Measurements from ENCODE around the gene GLYATL1. TPM values are rescaled to one million over a fixed set of nuclear protein-coding genes. Genes with fewer than 3 reads are reported as not detected.

Gene GLYATL1
- total RNA-seq, 1 experiment from 2014 or later: not detected

DNA sequence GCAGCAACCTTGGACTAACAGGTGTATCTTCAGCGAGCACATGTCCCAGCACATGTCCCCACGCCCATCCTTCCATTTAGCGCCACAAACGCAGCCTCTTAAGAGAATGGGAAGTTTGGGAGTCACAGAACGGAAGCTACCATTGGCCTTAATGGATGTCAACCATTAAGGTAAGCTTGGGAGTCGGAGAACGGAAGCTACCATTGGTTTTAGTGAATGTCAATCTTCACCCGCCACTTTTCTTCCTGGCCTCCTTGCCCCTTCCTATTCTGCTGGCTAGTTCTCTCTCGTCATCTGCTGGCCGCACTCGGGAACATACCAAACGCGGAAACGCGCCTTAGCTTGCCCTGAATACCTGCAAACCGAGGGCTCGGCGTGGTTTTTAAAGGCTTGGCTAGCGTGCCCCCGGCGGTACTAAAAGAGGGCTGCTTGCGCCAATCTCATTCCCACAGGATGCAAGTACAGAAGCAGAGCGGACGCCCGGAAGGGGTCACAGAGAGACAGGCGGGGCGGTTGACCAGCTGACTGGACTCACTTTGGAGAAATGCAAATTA is 24.3 kb downstream of the GLYATL1 start:
- intact Hi-C loops (cut with micrococcal nuclease; ENCODE audit: unreplicated experiment) (no loop called here), in situ Hi-C loops (cut with HindIII; ENCODE audit: low pct_unique_long_range_greater_than_20kb, low sequenced_read_pairs) (no loop called here)
- H3K9me3 ChIP-seq (ENCODE audit: control insufficient read depth, insufficient read depth, low read depth, low read length): no peaks in the 10 kb centered on the region
- ATAC-seq: no peak
- H3K27me3 ChIP-seq (ENCODE audit: control insufficient read depth, insufficient read depth, low read length): 0 out of 2 replicates have a peak, but pooled peaks cover 2% of the 10 kb centered on the region
- TF ChIP-seq, protein P1, sequence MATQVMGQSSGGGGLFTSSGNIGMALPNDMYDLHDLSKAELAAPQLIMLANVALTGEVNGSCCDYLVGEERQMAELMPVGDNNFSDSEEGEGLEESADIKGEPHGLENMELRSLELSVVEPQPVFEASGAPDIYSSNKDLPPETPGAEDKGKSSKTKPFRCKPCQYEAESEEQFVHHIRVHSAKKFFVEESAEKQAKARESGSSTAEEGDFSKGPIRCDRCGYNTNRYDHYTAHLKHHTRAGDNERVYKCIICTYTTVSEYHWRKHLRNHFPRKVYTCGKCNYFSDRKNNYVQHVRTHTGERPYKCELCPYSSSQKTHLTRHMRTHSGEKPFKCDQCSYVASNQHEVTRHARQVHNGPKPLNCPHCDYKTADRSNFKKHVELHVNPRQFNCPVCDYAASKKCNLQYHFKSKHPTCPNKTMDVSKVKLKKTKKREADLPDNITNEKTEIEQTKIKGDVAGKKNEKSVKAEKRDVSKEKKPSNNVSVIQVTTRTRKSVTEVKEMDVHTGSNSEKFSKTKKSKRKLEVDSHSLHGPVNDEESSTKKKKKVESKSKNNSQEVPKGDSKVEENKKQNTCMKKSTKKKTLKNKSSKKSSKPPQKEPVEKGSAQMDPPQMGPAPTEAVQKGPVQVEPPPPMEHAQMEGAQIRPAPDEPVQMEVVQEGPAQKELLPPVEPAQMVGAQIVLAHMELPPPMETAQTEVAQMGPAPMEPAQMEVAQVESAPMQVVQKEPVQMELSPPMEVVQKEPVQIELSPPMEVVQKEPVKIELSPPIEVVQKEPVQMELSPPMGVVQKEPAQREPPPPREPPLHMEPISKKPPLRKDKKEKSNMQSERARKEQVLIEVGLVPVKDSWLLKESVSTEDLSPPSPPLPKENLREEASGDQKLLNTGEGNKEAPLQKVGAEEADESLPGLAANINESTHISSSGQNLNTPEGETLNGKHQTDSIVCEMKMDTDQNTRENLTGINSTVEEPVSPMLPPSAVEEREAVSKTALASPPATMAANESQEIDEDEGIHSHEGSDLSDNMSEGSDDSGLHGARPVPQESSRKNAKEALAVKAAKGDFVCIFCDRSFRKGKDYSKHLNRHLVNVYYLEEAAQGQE (IDR thresholded peaks at IDR 0.05; ENCODE audit: insufficient read depth in 1 of 2, low read depth in 2 of 2, low read length in 1 of 2): no peak
- TF ChIP-seq POLR2AphosphoS5 (IDR thresholded peaks at IDR 0.05; ENCODE audit: low read depth, low read length): no peak
- no peak for TF ChIP-seq CTCF (IDR thresholded peaks at IDR 0.05)
- BruUV-seq (replicated peaks): no TSS peak
- no peak overlapping the region for H3K27ac ChIP-seq (ENCODE audit: low read length)
- DNase-seq (ENCODE audit: low read depth, low spot score): no peak
- H3K4me3 ChIP-seq (ENCODE audit: low read depth in 2 of 2, low read length in 2 of 2): no peak overlapping the region
- H3K4me1 ChIP-seq (ENCODE audit: control insufficient read depth, insufficient read depth, low read length): no peaks in the 10 kb centered on the region
- ChIA-PET POLR2A (no interaction called here), CTCF (no interaction called here)
- no peaks in the 10 kb centered on the region for H3K36me3 ChIP-seq (ENCODE audit: control insufficient read depth, insufficient read depth, low read length)

GRCh38 chr11:58965246-58965985 is 26.1 kb downstream of the GLYATL1 start:
- H3K27me3 ChIP-seq (ENCODE audit: control insufficient read depth, insufficient read depth, low read length): 0 out of 2 replicates have a peak, but pooled peaks cover 2% of the 10 kb centered on the region
- BruUV-seq (replicated peaks): no TSS peak
- in situ Hi-C loops (cut with HindIII; ENCODE audit: low pct_unique_long_range_greater_than_20kb, low sequenced_read_pairs): no loop called here

More at GRCh38 chr11:58965246-58965985, 26.1 kb downstream of the GLYATL1 start:
- no peak for ATAC-seq
- Histone ChIP-seq H3K9me3 (ENCODE audit: control insufficient read depth, insufficient read depth, low read depth, low read length) (no peaks in the 10 kb centered on the region), H3K27ac (ENCODE audit: low read length) (no peak overlapping the region), H3K4me1 (ENCODE audit: control insufficient read depth, insufficient read depth, low read length) (no peaks in the 10 kb centered on the region), H3K36me3 (ENCODE audit: control insufficient read depth, insufficient read depth, low read length) (no peaks in the 10 kb centered on the region), H3K4me3 (ENCODE audit: low read depth in 2 of 2, low read length in 2 of 2) (no peak overlapping the region)
- CTCF ChIA-PET: no interaction called here
- no peak for DNase-seq (ENCODE audit: low read depth, low spot score)
- TF ChIP-seq CTCF (IDR thresholded peaks at IDR 0.05) (no peak), SIN3A (IDR thresholded peaks at IDR 0.05; ENCODE audit: borderline replicate concordance, insufficient read depth, low read depth, low read length) (no peak), POLR2AphosphoS5 (IDR thresholded peaks at IDR 0.05; ENCODE audit: low read depth, low read length) (no peak), TCF7L2 (IDR thresholded peaks at IDR 0.05; ENCODE audit: low read depth, low read length) (no peak)
- TF ChIP-seq, protein P1 (IDR thresholded peaks at IDR 0.05; ENCODE audit: insufficient read depth in 1 of 2, low read depth in 2 of 2, low read length in 1 of 2): no peak
- POLR2A ChIA-PET: no interaction called here
- intact Hi-C loops (cut with micrococcal nuclease; ENCODE audit: unreplicated experiment): no loop called here
